ENCODE data around the gene HS1BP3. TPM values are rescaled to one million over a fixed set of nuclear protein-coding genes. Genes with fewer than 3 reads are reported as not detected.

HS1BP3 gene
- total and polyA plus RNA-seq, 2 of the 4 experiments (the other 2 are of a cell fraction) = 9.0 to 14.8 TPM

DNA sequence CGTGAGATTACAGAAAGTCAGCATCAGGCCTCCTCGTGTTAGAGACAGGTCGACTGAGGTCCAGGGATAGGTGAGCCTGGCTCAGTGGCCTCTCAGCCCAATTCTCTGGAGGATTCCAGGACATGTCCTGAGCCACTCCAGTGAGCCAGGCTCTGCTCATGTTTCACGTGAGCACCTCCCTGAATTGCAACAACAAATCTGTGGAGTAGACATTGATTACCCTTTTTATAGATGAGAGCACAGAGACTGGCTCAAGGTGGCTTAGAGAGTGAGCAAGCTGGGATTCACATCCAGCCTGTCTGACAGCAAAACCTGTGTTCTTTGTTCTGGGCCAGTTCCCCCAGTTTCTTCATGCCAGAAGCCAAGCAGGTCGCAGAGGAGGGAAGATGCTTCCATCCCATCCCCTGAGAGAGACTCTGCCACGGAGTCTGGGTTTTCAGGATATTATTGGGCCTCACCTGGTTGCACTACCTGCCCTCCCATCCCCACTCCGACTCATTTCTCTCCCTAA, 46.4 kb downstream of the HS1BP3 start:
- DNase-seq (no peak), ATAC-seq (ENCODE audit: low read depth) (peak; percentile 30)
- Histone ChIP-seq H2BK15ac (ENCODE audit: low read depth, low read length) (peak overlapping the region; percentile 46; the same call in 1 of the 3 replicates), H3K56ac (ENCODE audit: extremely low read depth, insufficient read depth, low read length) (no peak overlapping the region), H3K14ac (replicated peaks; ENCODE audit: low read depth, low read length) (peak overlapping the region; percentile 40), H3K79me1 (ENCODE audit: low read depth in 1 of 2, low read length in 2 of 2) (no peaks in the 10 kb centered on the region), H3K9ac (ENCODE audit: low read depth, low read length) (no peak overlapping the region), H3K4me1 (ENCODE audit: control insufficient read depth, insufficient read depth, low read length) (peaks cover 5% of the 10 kb centered on the region), H3K18ac (ENCODE audit: low read depth, low read length) (no peak overlapping the region; the same call in 1 of the 2 replicates), H2AFZ (replicated peaks; ENCODE audit: low read length, poor library complexity) (peak overlapping the region; percentile 64), H4K5ac (ENCODE audit: low read depth, low read length) (no peak overlapping the region), H3K27me3 (ENCODE audit: control insufficient read depth, insufficient read depth, low read length) (no peaks in the 10 kb centered on the region), H2BK5ac (ENCODE audit: low read depth, low read length, poor library complexity, severe bottlenecking) (no peak overlapping the region), H3K9me1 (ENCODE audit: insufficient read depth, low read length) (peaks cover 6% of the 10 kb centered on the region), H3K4ac (ENCODE audit: low read depth, low read length) (peak overlapping the region; percentile 57), H4K20me1 (ENCODE audit: insufficient read depth, low read length) (no peaks in the 10 kb centered on the region), H3K4me2 (ENCODE audit: low read depth, low read length) (no peak overlapping the region), H2AK5ac (ENCODE audit: low read depth, low read length) (peak overlapping the region; percentile 40; the same call in 1 of the 2 replicates), H3K36me3 (ENCODE audit: control insufficient read depth, insufficient read depth, low read length) (no peaks in the 10 kb centered on the region), H2BK20ac (ENCODE audit: low read depth, low read length) (peak overlapping the region; percentile 62), H3K23ac (ENCODE audit: low read depth, low read length) (no peak overlapping the region), H3K4me3 (ENCODE audit: insufficient read depth, low read depth, low read length) (no peak overlapping the region), H4K91ac (ENCODE audit: insufficient read depth, low read depth, low read length) (peak overlapping the region; percentile 48), H2BK120ac (ENCODE audit: low read depth, low read length) (peak overlapping the region; percentile 55; the same call in 1 of the 2 replicates), H2AK9ac (replicated peaks; ENCODE audit: low read depth, low read length, poor library complexity) (peak overlapping the region; percentile 65), H4K8ac (ENCODE audit: low read depth in 2 of 2, low read length in 2 of 2) (peak overlapping the region in 1 of 2 experiments; percentile 70; a peak in 1 of 4 replicates), H3K27ac (ENCODE audit: insufficient read depth, low read length) (no peak overlapping the region), H3K9me3 (ENCODE audit: control insufficient read depth, insufficient read depth, low read length) (no peaks in the 10 kb centered on the region)
- TF ChIP-seq SMC3 (IDR thresholded peaks at IDR 0.05; ENCODE audit: low read depth, low read length) (no peak), BHLHE40 (IDR thresholded peaks at IDR 0.05; ENCODE audit: low read depth, low read length) (no peak), POLR2A (IDR thresholded peaks at IDR 0.05; ENCODE audit: low read depth, low read length) (no peak)
- ChIA-PET CTCF (interaction anchor here (5.1 kb wide), 1 partner anchor 13 kb away, joined by 16 read pairs; no protein-coding TSS in a partner anchor), POLR2A (ENCODE audit: unreplicated experiment) (no interaction called here)
- intact Hi-C loops (cut with micrococcal nuclease) (no loop called here), dilution Hi-C loops (cut with HindIII; ENCODE audit: low sequenced_read_pairs, unreplicated experiment) (no loop called here), in situ Hi-C loops (cut with MboI; ENCODE audit: low sequenced_read_pairs) (no loop called here)
- 68% methylated on average over 3 of the region's 7 CpGs; no CpG with 5 or more reads in 1 of the 2 experiments for WGBS, 2 experiments (ENCODE audit: extremely low coverage in 2 of 2, insufficient read length in 1 of 2)
- BruUV-seq (replicated peaks) = no TSS peak
